Epithelial cell of proximal tubule (primary cell): ENCODE measurements around the gene NRXN2. TPM values are rescaled to one million over a fixed set of nuclear protein-coding genes. Genes with fewer than 3 reads are reported as not detected.

Experiments used
- DNase-seq: peaks from one replicate; pipeline ENCODE4 v3.0.0-alpha.2; 2011; ENCODE audit warnings: low read depth
- H3K4me3 ChIP-seq: 2 replicates; pipeline ENCODE4 v1.5.1; 2011; ENCODE audit warnings: low read depth, mild to moderate bottlenecking, low read length
- CTCF ChIP-seq: conservative IDR thresholded peaks from 2 replicates; pipeline ENCODE4 v1.5.1; 2012; ENCODE audit warnings: low read depth, mild to moderate bottlenecking, low read length
- total RNA-seq: library from RNA; depleted of rRNA; stranded (reverse); fragments of >200 nt; gene quantifications from 2 replicates; pipeline ENCODE4 v1.2.3, GENCODE V29; 2015

The NRXN2 gene
- total RNA-seq, 1 donor from 2014 or later: not detected

GRCh38 chr11:64734811-64735724 is 12.1 kb upstream of the NRXN2 start:
- no peak for TF ChIP-seq CTCF
- DNase-seq: no peak

GRCh38 chr11:64731601-64732000 is 8.6 kb upstream of the NRXN2 start:
- DNase-seq: no peak
- TF ChIP-seq CTCF: no peak
- H3K4me3 ChIP-seq: no peak overlapping the region

More at GRCh38 chr11:64734811-64735724, 12.1 kb upstream of the NRXN2 start:
- H3K4me3 ChIP-seq: no peak overlapping the region

GRCh38 chr11:64729851-64730382 is 6.9 kb upstream of the NRXN2 start:
- no peak for TF ChIP-seq CTCF
- H3K4me3 ChIP-seq: no peak overlapping the region
- no peak for DNase-seq

DNA sequence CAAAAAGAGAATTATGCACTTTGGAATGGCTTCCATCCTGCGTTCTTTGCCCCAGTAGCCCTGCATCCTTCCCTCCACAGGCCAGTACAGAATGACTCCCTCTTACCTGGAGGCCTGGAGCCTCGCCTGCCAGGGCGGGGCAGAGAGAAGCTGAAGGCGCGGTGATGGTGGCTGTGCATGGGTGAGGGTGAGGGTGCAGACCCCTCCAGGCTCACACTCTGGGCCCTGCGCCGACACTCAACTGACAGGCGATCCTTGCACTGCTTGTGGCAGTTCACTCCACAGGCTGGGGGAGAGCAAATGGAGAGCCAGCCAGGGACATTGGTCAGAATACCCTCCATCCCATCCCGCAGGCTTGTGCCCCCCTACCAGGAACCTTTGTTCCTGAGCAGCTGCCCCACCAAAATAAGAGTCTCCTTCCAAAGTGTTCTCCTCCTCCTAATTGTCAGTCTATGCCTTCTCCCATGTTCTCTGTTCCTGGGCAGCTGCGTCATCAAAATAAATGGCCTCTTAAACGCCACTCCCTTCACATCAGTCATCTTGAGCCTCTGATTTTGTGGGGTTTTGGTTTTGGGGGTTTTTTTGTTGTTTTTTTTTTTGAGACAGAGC is 5.9 kb upstream of the NRXN2 start:
- no peak overlapping the region for H3K4me3 ChIP-seq
- TF ChIP-seq CTCF: no peak
- DNase-seq: no peak

GRCh38 chr11:64726867-64727530 is 4.0 kb upstream of the NRXN2 start:
- DNase-seq: no peak
- TF ChIP-seq CTCF: no peak
- H3K4me3 ChIP-seq: no peak overlapping the region

- no peak for TF ChIP-seq CTCF
- H3K4me3 ChIP-seq: no peak overlapping the region
- DNase-seq: no peak
Measured at GRCh38 chr11:64726211-64726641, 3.2 kb upstream of the NRXN2 start.
